ENCODE results near the gene PHF24. TPM values are rescaled to one million over a fixed set of nuclear protein-coding genes. Genes with fewer than 3 reads are reported as not detected.

PHF24 gene
- total RNA-seq, 1 experiment from 2014 or later = not detected

- Histone ChIP-seq H3K27me3 (replicated peaks; ENCODE audit: control insufficient read depth, insufficient read depth, low read length) (no peaks in the 10 kb centered on the region; the same call in 1 of the 2 replicates), H3K4me3 (ENCODE audit: low read depth, low read length) (no peak overlapping the region), H3K4me1 (peaks cover 5% of the 10 kb centered on the region; the same call in 1 of the 2 replicates), H3K9me3 (no peaks in the 10 kb centered on the region), H3K36me3 (ENCODE audit: control insufficient read depth, insufficient read depth, low read length) (no peaks in the 10 kb centered on the region)
- DNase-seq = no peak
- no peak overlapping the region for H3K27ac Mint-ChIP-seq (ENCODE audit: unreplicated experiment)
- ChIA-PET CTCF (interaction anchor here (0.6 kb wide), 1 partner anchor 88 kb away, joined by 3 read pairs; no protein-coding TSS in a partner anchor), POLR2A (no interaction called here)
- intact Hi-C loops (cut with micrococcal nuclease; ENCODE audit: unreplicated experiment) = loop anchor here (5.0 kb wide), 2 partner anchors 40 to 230 kb away; no protein-coding TSS in a partner anchor
- H3K4me1 Mint-ChIP-seq (ENCODE audit: low read depth, unreplicated experiment) = peaks cover 6% of the 10 kb centered on the region
- H3K36me3 Mint-ChIP-seq (ENCODE audit: insufficient read depth, unreplicated experiment) = peaks cover 9% of the 10 kb centered on the region
- BruUV-seq (replicated peaks) = no TSS peak
- H3K9me3 Mint-ChIP-seq (ENCODE audit: unreplicated experiment) = no peaks in the 10 kb centered on the region
- peaks cover 11% of the 10 kb centered on the region for H3K27me3 Mint-ChIP-seq (ENCODE audit: insufficient read depth, unreplicated experiment)
- no peak overlapping the region for H3K4me3 Mint-ChIP-seq (ENCODE audit: unreplicated experiment)
- no peak for TF ChIP-seq CTCF (IDR thresholded peaks at IDR 0.05; ENCODE audit: insufficient read depth in 1 of 2, low read depth in 1 of 2, low read length in 1 of 2, severe bottlenecking in 1 of 2, unreplicated experiment in 1 of 2)
These were observed 29.2 kb downstream of the PHF24 start for GRCh38 chr9:34987160-34987901.

- Histone ChIP-seq H3K36me3 (ENCODE audit: control insufficient read depth, insufficient read depth, low read length) (no peaks in the 10 kb centered on the region), H3K4me1 (peaks cover 5% of the 10 kb centered on the region; the same call in 1 of the 2 replicates), H3K4me3 (ENCODE audit: low read depth, low read length) (peak overlapping the region; percentile 36), H3K9me3 (no peaks in the 10 kb centered on the region), H3K27me3 (replicated peaks; ENCODE audit: control insufficient read depth, insufficient read depth, low read length) (no peaks in the 10 kb centered on the region; the same call in 1 of the 2 replicates)
- TF ChIP-seq CTCF (IDR thresholded peaks at IDR 0.05; ENCODE audit: insufficient read depth in 1 of 2, low read depth in 1 of 2, low read length in 1 of 2, severe bottlenecking in 1 of 2, unreplicated experiment in 1 of 2) = no peak
- intact Hi-C loops (cut with micrococcal nuclease; ENCODE audit: unreplicated experiment) = loop anchor here (1.0 to 5.0 kb wide), 3 partner anchors 39 to 231 kb away; partner anchors contain the start of gene VCP
- peaks cover 7% of the 10 kb centered on the region for H3K27me3 Mint-ChIP-seq (ENCODE audit: insufficient read depth, unreplicated experiment)
- peak overlapping the region; percentile 91 for H3K27ac Mint-ChIP-seq (ENCODE audit: unreplicated experiment)
- ChIA-PET CTCF (no interaction called here), POLR2A (no interaction called here)
- peaks cover 6% of the 10 kb centered on the region for H3K4me1 Mint-ChIP-seq (ENCODE audit: low read depth, unreplicated experiment)
- no peak for DNase-seq
- peaks cover 9% of the 10 kb centered on the region for H3K36me3 Mint-ChIP-seq (ENCODE audit: insufficient read depth, unreplicated experiment)
- peak overlapping the region; percentile 95 for H3K4me3 Mint-ChIP-seq (ENCODE audit: unreplicated experiment)
- no TSS peak for BruUV-seq (replicated peaks)
- no peaks in the 10 kb centered on the region for H3K9me3 Mint-ChIP-seq (ENCODE audit: unreplicated experiment)
These were observed 30.3 kb downstream of the PHF24 start for GRCh38 chr9:34988218-34989002.

All from Caco-2 (cell line).